SK-N-SH (cell line): Measurements from ENCODE around the gene SLC24A3. TPM values are rescaled to one million over a fixed set of nuclear protein-coding genes. Genes with fewer than 3 reads are reported as not detected.

Experiments used
- CTCF ChIA-PET: fragments of 300-600, 350-600 bp; formaldehyde crosslinking; extraction: SDS; loops from one replicate; lab custom pipeline; 2021; lab: Yijun Ruan, JAX
- POLR2A ChIA-PET: fragments of 350-600 bp; sonication (Branson Sonifier 250); formaldehyde crosslinking; extraction: SDS; loops from one replicate; lab custom pipeline; 2020; ENCODE audit warnings: antibody characterized with exemption, inconsistent platforms; lab: Yijun Ruan, JAX
- DNase-seq: peaks from one replicate; pipeline ENCODE4 v3.0.0; 2012
- H2AFZ ChIP-seq: fragments of 200-600 bp; sonication (generic); 2 replicates; pipeline ENCODE4 v1.8.1; 2016; ENCODE audit warnings: antibody characterized with exemption, mild to moderate bottlenecking, low read depth
- H3F3A ChIP-seq: fragments of 200-600 bp; sonication (generic); replicated peaks from 2 replicates; pipeline ENCODE3; 2016; ENCODE audit warnings: antibody characterized with exemption, mild to moderate bottlenecking; ENCODE audit not compliant: insufficient read depth
- H3K27ac ChIP-seq, 2 experiments: fragments of 200-500 bp in 1 of 2; fragments of 200-600 bp in 1 of 2; sonication (Bioruptor generic) in 1 of 2; sonication (generic), shearing (Covaris generic) in 1 of 2; 2 replicates each; pipeline versions ENCODE4 v1.5.1 to v1.6.1; 2014 to 2016; ENCODE audit warnings: low read depth in 2 of 2, inconsistent platforms in 1 of 2, low read length in 1 of 2, mild to moderate bottlenecking in 1 of 2, mixed read lengths in 1 of 2
- H3K27me3 ChIP-seq: fragments of 200-600 bp; sonication (generic), shearing (Covaris generic); 2 replicates; pipeline ENCODE4 v1.6.1; 2016; ENCODE audit warnings: mixed run types; ENCODE audit not compliant: insufficient read depth
- H3K36me3 ChIP-seq, 2 experiments: fragments of 200-500 bp in 1 of 2; fragments of 200-600 bp in 1 of 2; sonication (Bioruptor generic) in 1 of 2; sonication (generic) in 1 of 2; replicated peaks in 1 of 2; 2 replicates each; pipeline versions ENCODE3 to v1.5.1; 2014 to 2016; ENCODE audit warnings: low read length in 1 of 2, mild to moderate bottlenecking in 1 of 2; ENCODE audit not compliant: insufficient read depth in 2 of 2, control insufficient read depth in 1 of 2
- H3K4me1 ChIP-seq, 2 experiments: fragments of 200-500 bp in 1 of 2; fragments of 200-600 bp in 1 of 2; sonication (Bioruptor generic) in 1 of 2; sonication (generic), shearing (Covaris generic) in 1 of 2; 2 replicates each; pipeline versions ENCODE4 v1.5.1 to v1.6.1; 2014 to 2016; ENCODE audit warnings: low read depth in 1 of 2, low read length in 1 of 2, mixed run types in 1 of 2; ENCODE audit not compliant: insufficient read depth in 2 of 2, control insufficient read depth in 1 of 2
- H3K4me2 ChIP-seq: fragments of 200-600 bp; sonication (generic), shearing (Covaris generic); 2 replicates; pipeline ENCODE4 v1.6.1; 2017; ENCODE audit warnings: mixed run types
- H3K4me3 ChIP-seq, 2 experiments: fragments of 200-500 bp in 1 of 2; fragments of 200-600 bp in 1 of 2; sonication (Bioruptor generic) in 1 of 2; sonication (generic), shearing (Covaris generic) in 1 of 2; 2 replicates each; pipeline versions ENCODE4 v1.5.1 to v1.8.1; 2014 to 2016; ENCODE audit warnings: low read depth in 2 of 2, inconsistent platforms in 1 of 2, low read length in 1 of 2, mild to moderate bottlenecking in 1 of 2, mixed read lengths in 1 of 2, moderate library complexity in 1 of 2
- H3K79me2 ChIP-seq: fragments of 200-600 bp; sonication (generic); 2 replicates; pipeline ENCODE4 v1.8.1; 2017; ENCODE audit warnings: mild to moderate bottlenecking; ENCODE audit not compliant: insufficient read depth
- H3K9ac ChIP-seq: fragments of 200-600 bp; sonication (generic); 2 replicates; pipeline ENCODE4 v1.6.1; 2017; ENCODE audit warnings: mixed run types
- H3K9me2 ChIP-seq: fragments of 200-600 bp; sonication (generic); 2 replicates; pipeline ENCODE4 v1.6.1; 2017; ENCODE audit warnings: mixed run types
- H3K9me3 ChIP-seq: fragments of 200-600 bp; sonication (generic); 2 replicates; pipeline ENCODE4 v1.6.1; 2017; ENCODE audit warnings: mixed run types, mild to moderate bottlenecking, moderate library complexity
- H4K20me1 ChIP-seq: fragments of 200-600 bp; sonication (generic); 2 replicates; pipeline ENCODE4 v1.6.1; 2017; ENCODE audit warnings: mild to moderate bottlenecking, mixed run types; ENCODE audit not compliant: insufficient read depth
- FOSL2 ChIP-seq: IDR thresholded peaks from 2 replicates; pipeline ENCODE4 v1.4.0; 2012; ENCODE audit warnings: low read depth, mild to moderate bottlenecking, moderate library complexity, borderline replicate concordance
- FOXJ3 ChIP-seq: sonication (generic); formaldehyde crosslinking; IDR thresholded peaks from 2 replicates; pipeline ENCODE4 v1.5.1; 2020; ENCODE audit warnings: mild to moderate bottlenecking, missing genetic modification reagents
- FOXM1 ChIP-seq: IDR thresholded peaks from 2 replicates; pipeline ENCODE4 v1.4.0; 2012; ENCODE audit warnings: low read depth, mild to moderate bottlenecking
- GABPA ChIP-seq: IDR thresholded peaks from 2 replicates; pipeline ENCODE4 v1.4.0; 2012; ENCODE audit warnings: low read depth, mild to moderate bottlenecking
- GATA2 ChIP-seq: sonication (generic); formaldehyde crosslinking; IDR thresholded peaks from 2 replicates; pipeline ENCODE4 v1.5.0; 2020; ENCODE audit warnings: mild to moderate bottlenecking, missing genetic modification reagents
- JUND ChIP-seq: IDR thresholded peaks from 2 replicates; pipeline ENCODE4 v1.4.0; 2012
- NRF1 ChIP-seq: IDR thresholded peaks from 2 replicates; pipeline ENCODE4 v1.6.1; 2012; ENCODE audit warnings: low read depth, mild to moderate bottlenecking, low read length
- POLR2AphosphoS5 ChIP-seq: IDR thresholded peaks from 2 replicates; pipeline ENCODE4 v1.6.1; 2012; ENCODE audit warnings: low read depth, low read length
- RAD21 ChIP-seq: IDR thresholded peaks from 2 replicates; pipeline ENCODE4 v1.6.1; 2012; ENCODE audit warnings: mild to moderate bottlenecking, low read length
- RXRA ChIP-seq: IDR thresholded peaks from 2 replicates; pipeline ENCODE4 v1.4.0; 2012; ENCODE audit warnings: low read depth, mild to moderate bottlenecking, borderline replicate concordance
- TCF12 ChIP-seq: IDR thresholded peaks from 2 replicates; pipeline ENCODE4 v1.4.0; 2012
- TEAD4 ChIP-seq: IDR thresholded peaks from 2 replicates; pipeline ENCODE4 v1.4.0; 2012; ENCODE audit warnings: mild to moderate bottlenecking, borderline replicate concordance; ENCODE audit not compliant: insufficient read depth
- YY1 ChIP-seq: IDR thresholded peaks from 2 replicates; pipeline ENCODE4 v1.4.0; 2012; ENCODE audit warnings: low read depth, mild to moderate bottlenecking
- WGBS: methylation state at CpG from one replicate; pipeline ENCODE4 v1.1.6; 2017; ENCODE audit warnings: low lambda C conversion rate; 5-methylcytosine and 5-hydroxymethylcytosine counted together
- polyA plus RNA-seq, 3 experiments: library from polyadenylated mRNA; depleted of rRNA; stranded (reverse); fragments of >200 nt; gene quantifications; 2 replicates each; pipeline ENCODE4 v1.2.3, GENCODE V29; 2012
- TF ChIP-seq, protein P1 (sequence below): IDR thresholded peaks from 2 replicates; pipeline ENCODE4 v1.6.1; 2012; ENCODE audit warnings: mild to moderate bottlenecking, low read depth, low read length, moderate library complexity
- TF ChIP-seq, protein P2 (sequence below): IDR thresholded peaks from 2 replicates; pipeline ENCODE4 v1.4.0; 2012; ENCODE audit warnings: low read depth, borderline replicate concordance
- TF ChIP-seq, protein P3 (sequence below): IDR thresholded peaks from 2 replicates; pipeline ENCODE4 v1.4.0; 2012; ENCODE audit warnings: low read depth, borderline replicate concordance
- TF ChIP-seq, protein P4 (sequence below): IDR thresholded peaks from 2 replicates; pipeline ENCODE4; 2012
- TF ChIP-seq, protein P5 (sequence below): fragments of 150-350 bp; IDR thresholded peaks from 2 replicates; pipeline ENCODE4 v1.6.1; 2016; ENCODE audit warnings: mild to moderate bottlenecking, low read depth, low read length
- TF ChIP-seq, protein P6 (sequence below): fragments of 200-600 bp; sonication (generic); IDR thresholded peaks from 2 replicates; pipeline ENCODE4 v1.6.1; 2017; ENCODE audit warnings: antibody characterized with exemption, mild to moderate bottlenecking, moderate library complexity

The SLC24A3 gene
- polyA plus RNA-seq, 1 of the 3 experiments (the other 2 are of a cell fraction) = not detected

DNA sequence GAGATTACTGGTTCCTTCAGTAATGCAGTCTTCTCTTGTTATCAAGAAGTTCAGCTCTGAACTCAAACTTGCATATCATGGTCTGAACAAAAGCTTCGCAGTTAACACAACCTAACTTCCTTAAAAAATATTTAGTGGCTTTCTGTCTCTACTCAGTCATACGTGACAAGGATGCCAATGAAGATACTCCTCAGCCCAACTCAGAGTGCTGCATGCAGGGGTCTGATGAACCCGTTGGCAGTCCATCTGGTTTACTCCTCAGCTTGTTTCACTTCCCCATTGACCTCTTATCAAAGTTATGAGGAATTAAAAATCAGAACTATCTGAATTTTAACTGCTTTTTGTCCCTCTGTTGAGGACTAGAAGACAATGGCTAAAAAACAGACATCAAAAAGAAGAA, 489.0 kb downstream of the SLC24A3 start:
- POLR2A ChIA-PET = no interaction called here
- Histone ChIP-seq H3K4me2 (no peak overlapping the region), H3K27me3 (0 out of 2 replicates have a peak, but pooled peaks cover 3% of the 10 kb centered on the region), H3K9ac (no peak overlapping the region), H3F3A (peaks cover 9% of the 10 kb centered on the region), H3K9me2 (no peaks in the 10 kb centered on the region), H2AFZ (no peak overlapping the region), H3K36me3 (no peaks in the 10 kb centered on the region), H3K4me3 (no peak overlapping the region), H3K9me3 (no peaks in the 10 kb centered on the region), H3K27ac (no peak overlapping the region), H3K4me1 (no peaks in the 10 kb centered on the region), H3K79me2 (no peaks in the 10 kb centered on the region), H4K20me1 (no peaks in the 10 kb centered on the region)
- CTCF ChIA-PET = interaction anchor here (1.4 to 1.5 kb wide), 2 partner anchors 9 to 294 kb away, joined by 4 to 5 read pairs; no protein-coding TSS in a partner anchor
- no peak for DNase-seq
- WGBS = 37% methylated on average over 3 of the region's 3 CpGs
- TF ChIP-seq GABPA (no peak), FOXM1 (no peak), TEAD4 (no peak), POLR2AphosphoS5 (no peak), RXRA (no peak), NRF1 (no peak), FOSL2 (no peak), RAD21 (no peak), JUND (no peak), YY1 (no peak), GATA2 (CRISPR knock-in tag) (no peak), FOXJ3 (CRISPR knock-in tag) (no peak), TCF12 (no peak)
- TF ChIP-seq, protein P1, sequence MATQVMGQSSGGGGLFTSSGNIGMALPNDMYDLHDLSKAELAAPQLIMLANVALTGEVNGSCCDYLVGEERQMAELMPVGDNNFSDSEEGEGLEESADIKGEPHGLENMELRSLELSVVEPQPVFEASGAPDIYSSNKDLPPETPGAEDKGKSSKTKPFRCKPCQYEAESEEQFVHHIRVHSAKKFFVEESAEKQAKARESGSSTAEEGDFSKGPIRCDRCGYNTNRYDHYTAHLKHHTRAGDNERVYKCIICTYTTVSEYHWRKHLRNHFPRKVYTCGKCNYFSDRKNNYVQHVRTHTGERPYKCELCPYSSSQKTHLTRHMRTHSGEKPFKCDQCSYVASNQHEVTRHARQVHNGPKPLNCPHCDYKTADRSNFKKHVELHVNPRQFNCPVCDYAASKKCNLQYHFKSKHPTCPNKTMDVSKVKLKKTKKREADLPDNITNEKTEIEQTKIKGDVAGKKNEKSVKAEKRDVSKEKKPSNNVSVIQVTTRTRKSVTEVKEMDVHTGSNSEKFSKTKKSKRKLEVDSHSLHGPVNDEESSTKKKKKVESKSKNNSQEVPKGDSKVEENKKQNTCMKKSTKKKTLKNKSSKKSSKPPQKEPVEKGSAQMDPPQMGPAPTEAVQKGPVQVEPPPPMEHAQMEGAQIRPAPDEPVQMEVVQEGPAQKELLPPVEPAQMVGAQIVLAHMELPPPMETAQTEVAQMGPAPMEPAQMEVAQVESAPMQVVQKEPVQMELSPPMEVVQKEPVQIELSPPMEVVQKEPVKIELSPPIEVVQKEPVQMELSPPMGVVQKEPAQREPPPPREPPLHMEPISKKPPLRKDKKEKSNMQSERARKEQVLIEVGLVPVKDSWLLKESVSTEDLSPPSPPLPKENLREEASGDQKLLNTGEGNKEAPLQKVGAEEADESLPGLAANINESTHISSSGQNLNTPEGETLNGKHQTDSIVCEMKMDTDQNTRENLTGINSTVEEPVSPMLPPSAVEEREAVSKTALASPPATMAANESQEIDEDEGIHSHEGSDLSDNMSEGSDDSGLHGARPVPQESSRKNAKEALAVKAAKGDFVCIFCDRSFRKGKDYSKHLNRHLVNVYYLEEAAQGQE = no peak
- TF ChIP-seq, protein P2, sequence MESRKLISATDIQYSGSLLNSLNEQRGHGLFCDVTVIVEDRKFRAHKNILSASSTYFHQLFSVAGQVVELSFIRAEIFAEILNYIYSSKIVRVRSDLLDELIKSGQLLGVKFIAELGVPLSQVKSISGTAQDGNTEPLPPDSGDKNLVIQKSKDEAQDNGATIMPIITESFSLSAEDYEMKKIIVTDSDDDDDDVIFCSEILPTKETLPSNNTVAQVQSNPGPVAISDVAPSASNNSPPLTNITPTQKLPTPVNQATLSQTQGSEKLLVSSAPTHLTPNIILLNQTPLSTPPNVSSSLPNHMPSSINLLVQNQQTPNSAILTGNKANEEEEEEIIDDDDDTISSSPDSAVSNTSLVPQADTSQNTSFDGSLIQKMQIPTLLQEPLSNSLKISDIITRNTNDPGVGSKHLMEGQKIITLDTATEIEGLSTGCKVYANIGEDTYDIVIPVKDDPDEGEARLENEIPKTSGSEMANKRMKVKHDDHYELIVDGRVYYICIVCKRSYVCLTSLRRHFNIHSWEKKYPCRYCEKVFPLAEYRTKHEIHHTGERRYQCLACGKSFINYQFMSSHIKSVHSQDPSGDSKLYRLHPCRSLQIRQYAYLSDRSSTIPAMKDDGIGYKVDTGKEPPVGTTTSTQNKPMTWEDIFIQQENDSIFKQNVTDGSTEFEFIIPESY = no peak
- TF ChIP-seq, protein P3, sequence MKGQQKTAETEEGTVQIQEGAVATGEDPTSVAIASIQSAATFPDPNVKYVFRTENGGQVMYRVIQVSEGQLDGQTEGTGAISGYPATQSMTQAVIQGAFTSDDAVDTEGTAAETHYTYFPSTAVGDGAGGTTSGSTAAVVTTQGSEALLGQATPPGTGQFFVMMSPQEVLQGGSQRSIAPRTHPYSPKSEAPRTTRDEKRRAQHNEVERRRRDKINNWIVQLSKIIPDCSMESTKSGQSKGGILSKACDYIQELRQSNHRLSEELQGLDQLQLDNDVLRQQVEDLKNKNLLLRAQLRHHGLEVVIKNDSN = no peak
- TF ChIP-seq, protein P4, sequence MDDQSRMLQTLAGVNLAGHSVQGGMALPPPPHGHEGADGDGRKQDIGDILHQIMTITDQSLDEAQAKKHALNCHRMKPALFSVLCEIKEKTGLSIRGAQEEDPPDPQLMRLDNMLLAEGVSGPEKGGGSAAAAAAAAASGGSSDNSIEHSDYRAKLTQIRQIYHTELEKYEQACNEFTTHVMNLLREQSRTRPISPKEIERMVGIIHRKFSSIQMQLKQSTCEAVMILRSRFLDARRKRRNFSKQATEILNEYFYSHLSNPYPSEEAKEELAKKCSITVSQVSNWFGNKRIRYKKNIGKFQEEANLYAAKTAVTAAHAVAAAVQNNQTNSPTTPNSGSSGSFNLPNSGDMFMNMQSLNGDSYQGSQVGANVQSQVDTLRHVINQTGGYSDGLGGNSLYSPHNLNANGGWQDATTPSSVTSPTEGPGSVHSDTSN = no peak
- TF ChIP-seq, protein P5, sequence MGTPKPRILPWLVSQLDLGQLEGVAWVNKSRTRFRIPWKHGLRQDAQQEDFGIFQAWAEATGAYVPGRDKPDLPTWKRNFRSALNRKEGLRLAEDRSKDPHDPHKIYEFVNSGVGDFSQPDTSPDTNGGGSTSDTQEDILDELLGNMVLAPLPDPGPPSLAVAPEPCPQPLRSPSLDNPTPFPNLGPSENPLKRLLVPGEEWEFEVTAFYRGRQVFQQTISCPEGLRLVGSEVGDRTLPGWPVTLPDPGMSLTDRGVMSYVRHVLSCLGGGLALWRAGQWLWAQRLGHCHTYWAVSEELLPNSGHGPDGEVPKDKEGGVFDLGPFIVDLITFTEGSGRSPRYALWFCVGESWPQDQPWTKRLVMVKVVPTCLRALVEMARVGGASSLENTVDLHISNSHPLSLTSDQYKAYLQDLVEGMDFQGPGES = no peak
- TF ChIP-seq, protein P6, sequence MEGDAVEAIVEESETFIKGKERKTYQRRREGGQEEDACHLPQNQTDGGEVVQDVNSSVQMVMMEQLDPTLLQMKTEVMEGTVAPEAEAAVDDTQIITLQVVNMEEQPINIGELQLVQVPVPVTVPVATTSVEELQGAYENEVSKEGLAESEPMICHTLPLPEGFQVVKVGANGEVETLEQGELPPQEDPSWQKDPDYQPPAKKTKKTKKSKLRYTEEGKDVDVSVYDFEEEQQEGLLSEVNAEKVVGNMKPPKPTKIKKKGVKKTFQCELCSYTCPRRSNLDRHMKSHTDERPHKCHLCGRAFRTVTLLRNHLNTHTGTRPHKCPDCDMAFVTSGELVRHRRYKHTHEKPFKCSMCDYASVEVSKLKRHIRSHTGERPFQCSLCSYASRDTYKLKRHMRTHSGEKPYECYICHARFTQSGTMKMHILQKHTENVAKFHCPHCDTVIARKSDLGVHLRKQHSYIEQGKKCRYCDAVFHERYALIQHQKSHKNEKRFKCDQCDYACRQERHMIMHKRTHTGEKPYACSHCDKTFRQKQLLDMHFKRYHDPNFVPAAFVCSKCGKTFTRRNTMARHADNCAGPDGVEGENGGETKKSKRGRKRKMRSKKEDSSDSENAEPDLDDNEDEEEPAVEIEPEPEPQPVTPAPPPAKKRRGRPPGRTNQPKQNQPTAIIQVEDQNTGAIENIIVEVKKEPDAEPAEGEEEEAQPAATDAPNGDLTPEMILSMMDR = no peak
